Stimulated activated CD8-positive, alpha-beta memory T cell treated with anti-CD3 and anti-CD28 coated beads, Interleukin-2, amount 100 ng/mL, for 1 hour (primary cell): ENCODE measurements around the gene FRMD5.

ENCODE experiments used
- DNase-seq, 2 donors: peaks; one replicate each; pipeline ENCODE4 v3.0.0-alpha.2; 2020; ENCODE audit warnings: low read depth in 2 of 2

The FRMD5 gene

DNA sequence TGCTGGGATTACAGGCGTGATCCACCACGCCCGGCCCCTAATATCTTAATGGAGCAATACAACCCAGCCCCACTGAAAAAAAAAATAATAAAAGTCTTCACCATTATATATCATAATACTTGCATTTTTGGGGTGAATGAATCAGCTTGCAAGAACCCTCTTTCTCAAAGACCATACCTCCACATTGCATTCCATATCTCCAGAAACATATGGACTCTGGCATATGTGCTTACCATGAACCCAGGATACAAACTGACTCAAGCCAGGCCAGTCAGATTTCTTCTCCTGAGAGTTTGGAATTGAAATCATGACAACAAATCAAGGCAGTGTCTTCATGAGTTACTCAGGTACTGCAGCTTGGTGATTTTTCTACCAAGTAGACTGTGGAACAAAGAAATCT lies 101.2 kb downstream of the FRMD5 start:
- no peak for DNase-seq

DNA sequence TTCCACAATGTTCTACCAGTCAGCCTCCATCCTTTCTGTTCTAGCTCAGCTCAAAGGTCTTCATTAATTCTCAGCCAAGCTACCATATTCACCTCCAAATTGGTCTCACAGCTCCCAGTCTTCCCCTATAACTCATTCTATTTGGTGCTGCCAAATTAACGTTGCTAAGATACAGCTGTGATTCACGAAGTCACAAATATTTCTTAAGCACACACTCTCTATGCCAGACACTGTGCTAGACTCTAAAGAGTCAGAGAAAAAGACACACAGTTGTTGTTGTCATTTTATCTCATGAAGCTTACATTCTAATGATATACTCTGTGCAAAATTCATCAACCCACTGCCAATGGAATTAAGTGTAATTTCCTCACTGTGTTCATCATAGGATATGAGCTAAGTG lies 102.8 kb downstream of the FRMD5 start:
- DNase-seq, result no peak

DNA sequence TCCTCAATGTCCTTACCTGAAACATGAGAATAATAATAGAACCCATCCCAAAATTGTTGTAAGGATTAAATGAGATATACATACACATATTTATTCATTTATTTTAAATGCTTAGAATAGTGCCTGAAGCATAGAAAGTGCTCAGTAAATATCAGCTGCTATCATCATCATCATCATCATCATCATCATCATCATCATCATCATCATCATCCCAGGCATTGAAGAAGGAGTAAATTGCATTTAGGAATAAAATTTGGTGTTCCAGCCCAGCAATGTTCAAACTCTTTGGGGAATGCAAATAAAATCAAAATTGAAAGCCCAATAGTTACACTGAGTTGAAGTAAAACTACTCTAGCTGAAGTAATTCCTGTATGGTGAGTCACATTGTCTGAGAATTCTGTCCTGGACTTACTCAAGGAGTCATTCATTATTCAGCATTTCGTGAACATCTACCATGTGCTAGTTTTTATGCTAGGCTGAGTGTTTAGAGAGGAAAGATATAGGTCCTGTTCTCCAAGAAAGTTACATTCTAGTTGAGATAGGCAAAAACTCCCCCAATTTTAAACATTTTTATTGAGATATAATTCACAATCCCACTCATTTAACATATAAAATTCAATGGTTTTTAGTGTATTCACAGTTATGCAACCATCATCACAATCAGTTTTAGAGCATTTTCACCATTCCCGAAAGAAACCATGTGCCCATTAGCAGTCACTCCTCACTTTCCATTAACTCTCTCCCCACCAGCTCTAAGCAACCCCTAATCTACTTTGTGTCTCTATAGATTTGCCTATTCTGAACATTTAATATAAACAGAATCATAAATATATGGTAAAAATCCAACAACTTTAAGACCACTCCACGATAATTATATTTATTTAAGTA lies 107.2 kb downstream of the FRMD5 start:
- no peak for DNase-seq

DNA sequence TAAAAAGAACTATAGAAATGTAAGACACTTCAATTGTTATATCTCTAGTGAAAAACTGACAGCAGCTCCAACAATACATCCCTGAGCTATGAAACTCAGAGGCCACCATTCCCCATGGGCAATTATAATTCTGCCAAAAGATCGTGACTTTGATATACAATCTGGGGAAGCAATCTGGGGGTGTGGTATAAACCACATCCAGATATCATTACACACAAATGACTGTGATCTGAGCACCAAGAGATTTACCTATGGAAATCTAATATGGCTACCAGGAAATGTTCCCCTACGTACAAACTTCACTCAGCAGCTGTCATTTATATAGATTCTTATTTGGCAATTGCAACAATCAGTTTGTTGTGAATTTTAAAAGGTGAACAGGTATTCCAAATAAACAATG lies 110.3 kb downstream of the FRMD5 start:
- DNase-seq, result no peak

DNA sequence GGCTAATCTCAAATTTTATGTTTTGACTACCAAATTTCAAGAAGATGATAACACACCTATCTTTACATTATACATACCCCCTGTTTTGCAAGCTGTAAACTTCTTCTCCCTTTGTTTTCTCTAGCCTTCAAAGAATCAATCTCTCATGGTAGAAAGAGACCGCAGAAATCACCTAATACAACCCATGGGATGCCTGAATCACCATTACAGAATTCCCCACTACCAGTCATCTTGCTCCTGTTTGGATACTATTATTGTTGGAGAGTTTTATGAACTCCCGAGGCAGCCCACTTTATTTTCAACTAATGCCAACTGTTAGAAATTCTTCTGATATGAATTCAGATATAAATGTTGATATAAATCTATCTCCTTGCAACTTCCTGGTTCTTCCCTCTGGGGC lies 110.9 kb downstream of the FRMD5 start:
- no peak for DNase-seq

DNA sequence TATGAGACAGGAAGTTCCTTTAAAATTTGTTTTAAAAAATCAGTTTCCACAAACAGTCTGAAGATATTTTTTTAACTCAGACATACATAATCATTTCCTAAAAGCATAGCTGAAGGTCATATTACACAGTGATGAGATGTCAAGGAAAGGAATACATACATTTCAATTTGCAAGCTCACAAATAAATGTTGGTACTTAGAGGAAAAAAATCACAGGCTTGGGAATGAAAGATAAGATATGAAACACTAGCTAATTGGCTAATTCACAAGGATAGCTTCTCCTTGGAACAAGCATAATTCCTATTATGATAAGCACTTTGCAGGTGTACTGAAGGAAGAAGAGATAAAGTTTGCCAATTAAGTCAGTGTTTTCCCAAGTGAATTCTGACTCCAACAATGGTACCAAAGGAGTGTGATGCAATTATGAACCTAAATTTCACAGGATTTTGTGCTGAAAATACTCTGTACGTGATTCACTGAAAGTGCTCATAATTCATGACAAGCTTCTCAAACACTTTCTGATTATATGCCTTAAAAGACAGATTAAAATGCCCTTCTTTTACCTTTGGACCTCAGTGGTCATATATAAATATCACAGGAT lies 112.4 kb downstream of the FRMD5 start:
- no peak for DNase-seq

DNA sequence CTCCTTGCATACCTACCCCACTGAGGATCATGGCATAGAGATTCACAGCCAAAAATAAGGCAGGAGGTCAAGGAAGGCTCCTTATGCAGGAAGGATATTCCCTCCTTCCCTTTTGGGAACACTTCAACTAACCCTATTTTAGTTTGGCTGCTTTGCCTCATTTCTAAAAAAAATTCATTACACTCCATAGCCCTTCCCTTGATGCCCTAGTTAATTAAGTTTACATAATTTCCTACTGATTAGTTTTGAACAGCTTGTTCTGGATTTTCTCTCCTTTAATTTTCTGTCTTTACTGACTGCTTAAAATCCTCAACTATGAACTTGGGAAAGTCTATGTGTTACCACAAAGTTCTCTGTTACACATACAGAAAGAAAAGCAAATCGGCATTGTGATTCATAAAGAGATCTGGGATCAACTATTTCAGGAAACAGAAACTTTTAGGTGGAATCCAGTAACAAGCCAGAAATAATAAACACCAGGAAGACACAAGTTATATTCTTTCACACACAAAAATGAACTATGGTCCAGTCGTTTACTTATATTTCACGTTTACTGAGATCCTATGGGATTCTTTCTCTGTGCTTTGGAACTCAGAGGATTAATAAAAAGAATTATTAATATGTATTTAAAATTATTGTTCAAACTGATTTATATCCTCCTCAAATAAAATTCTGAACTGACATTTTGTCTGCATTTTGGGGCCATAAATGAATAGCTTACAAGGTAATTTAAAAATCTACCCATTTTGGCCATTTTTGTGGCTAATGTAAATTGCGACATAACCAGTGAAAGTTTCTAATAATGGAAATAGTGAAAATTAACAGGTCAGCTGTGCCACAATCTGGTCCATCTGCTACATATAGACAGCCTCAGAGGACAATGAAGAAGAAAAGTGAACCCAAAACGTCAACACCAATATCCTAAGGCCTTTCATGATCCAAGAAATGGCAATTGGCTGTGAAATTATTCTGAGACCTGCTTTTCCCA lies 113.8 kb downstream of the FRMD5 start:
- no peak for DNase-seq

DNA sequence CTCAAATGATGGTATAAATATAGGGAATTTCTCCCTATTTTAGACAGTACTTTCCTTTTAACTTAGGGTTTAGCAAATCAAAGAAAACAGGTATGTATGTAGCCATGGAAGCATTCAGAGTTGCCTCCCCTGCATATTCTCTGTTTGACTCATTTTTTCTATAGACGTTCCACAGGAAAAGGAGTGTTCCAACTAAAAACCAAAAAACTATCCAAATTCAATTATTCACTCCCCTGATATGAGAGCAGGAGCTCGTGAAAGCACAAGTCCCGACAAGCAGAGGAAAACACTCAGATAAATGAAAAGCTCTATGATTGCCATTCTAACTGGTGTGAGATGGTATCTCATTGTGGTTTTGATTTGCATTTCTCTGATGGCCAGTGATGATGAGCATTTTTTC lies 119.5 kb downstream of the FRMD5 start:
- no peak for DNase-seq

DNA sequence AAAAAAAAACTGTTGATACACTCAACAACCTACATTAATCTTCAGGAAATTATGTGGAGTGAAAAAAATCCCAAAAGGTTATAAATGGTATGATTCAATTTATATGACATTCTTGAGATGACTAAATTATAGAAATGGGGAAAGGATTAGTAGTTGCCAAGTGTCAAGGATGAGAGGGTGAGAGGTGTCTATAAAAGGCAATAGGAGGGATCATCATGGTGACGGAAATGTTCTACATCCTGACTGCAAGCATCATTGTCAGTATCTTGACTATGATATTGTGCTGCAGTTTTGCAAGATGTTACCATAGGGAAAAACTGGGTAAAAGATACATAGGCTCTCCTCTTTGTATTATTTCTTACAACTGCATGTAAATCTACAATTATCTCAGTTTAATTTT lies 125.6 kb downstream of the FRMD5 start:
- no peak for DNase-seq

DNA sequence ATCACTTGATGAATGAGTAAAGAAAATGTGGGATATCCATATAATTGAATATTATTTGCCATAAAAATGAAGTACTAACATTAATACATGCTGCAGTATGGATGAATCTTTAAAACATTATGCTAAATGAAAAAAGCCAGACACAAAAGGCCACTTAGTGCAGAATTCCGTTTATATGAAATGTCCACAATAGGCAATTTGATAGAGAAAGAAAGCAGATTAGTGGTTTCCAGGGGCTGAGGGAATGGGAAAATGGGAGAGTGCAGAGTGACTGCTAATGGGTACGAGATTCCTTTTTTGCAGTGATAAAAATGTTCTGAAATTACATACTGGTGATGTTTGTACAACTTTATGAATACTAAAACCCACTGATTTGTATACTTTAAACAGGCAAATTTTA lies 126.7 kb downstream of the FRMD5 start:
- DNase-seq, result no peak

DNA sequence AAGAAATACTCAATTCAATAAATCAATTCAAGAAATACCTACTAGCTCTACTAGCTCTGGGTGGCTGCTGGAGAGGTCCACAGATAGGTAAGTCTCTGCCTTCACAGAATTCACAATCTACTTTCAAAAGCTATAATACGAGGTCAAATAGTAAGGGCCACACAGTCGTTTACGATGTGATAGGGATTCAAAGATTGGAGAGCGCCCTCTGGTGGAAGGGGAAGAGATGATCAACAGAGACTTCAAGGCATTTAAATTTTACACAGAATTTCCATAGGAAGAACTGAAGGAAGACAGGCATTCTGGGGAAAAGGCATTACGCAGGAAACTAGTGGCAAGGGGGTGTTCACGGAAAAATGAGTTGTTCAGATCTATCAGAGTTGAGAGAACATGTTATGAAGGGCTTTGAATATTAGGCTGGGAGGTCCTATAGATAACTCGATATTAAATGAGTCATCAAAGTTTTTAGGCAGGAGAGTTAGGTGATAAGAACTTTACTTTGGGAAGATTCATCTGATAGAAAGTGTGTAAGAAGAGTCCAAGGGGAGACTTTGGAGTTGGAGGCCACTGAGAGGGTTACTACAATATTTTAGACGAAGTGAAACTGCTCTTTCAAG lies 128.8 kb downstream of the FRMD5 start:
- DNase-seq, result peak; percentile 9 to 14

DNA sequence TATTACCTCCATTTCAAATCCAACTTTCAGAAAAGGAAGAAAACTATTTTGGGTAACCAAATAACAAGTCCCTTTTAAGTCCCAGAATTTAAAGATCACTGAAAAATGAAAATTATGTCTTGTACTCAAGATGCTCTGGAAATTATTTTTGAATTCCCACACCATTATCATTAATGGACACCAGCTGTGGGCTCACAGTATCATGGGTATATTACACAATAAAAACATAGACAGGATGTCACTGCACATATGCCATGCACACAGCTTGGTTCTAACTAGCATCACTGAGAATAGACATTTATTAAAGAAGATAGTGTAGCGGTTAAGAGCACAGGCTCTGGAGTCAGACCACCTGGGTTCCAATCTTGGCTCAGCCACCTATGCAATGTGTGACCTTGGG lies 130.4 kb downstream of the FRMD5 start:
- DNase-seq, result no peak

DNA sequence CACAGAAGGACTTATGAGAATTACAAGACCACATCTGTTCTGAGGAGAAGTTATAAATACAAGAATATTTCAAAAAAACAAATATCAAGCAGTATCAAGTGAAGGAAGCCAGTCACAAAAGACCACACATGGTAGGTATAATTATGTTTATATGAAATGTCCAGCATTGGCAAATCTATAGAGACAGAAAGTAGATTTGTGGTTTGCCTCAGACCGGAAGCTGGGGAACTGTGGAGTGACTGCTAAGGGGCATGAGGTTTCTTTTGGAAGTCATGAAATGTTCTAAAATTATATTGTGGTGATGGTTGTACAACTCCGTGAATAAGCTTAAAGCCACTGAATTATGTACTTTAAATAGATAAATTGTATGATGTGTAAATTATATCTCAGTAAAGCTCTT lies 136.9 kb downstream of the FRMD5 start:
- DNase-seq, result no peak

DNA sequence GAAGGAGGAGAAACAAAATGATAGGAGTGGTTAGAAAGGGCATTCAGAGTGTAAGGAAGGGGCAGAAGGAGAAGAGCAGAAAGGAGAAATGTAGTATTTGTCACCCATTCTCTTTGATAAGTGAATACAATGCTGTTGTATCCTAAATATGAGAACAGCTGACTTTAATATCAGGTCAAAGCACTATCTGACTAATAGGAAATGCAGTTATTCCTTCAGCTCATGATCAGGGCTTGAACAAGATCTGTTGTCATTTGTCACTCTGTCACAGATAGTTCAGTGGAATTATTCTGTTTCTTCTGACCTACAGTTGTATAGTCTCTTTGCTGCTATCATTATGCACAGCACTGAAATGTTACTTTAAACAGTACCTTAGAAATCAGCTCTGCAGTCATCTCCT lies 149.4 kb downstream of the FRMD5 start:
- no peak for DNase-seq

DNA sequence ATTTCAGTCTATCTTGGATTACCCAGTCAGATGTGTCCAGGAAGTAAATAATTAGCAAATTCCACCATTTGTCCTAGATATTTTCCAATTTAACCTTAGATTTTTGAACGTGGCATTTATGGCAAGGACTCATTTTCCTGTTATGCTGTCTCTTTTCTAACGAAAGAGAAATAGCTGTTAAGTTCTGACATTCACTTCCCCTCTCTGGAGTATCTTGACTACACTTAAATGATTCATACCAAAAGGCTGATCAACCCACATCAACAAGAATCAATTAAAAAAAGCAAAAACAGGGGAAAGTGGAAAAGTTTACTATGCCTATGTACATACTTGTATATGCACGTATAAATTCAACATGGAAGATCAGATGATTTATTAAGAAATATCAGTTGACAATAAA lies 149.9 kb downstream of the FRMD5 start:
- DNase-seq, result no peak

DNA sequence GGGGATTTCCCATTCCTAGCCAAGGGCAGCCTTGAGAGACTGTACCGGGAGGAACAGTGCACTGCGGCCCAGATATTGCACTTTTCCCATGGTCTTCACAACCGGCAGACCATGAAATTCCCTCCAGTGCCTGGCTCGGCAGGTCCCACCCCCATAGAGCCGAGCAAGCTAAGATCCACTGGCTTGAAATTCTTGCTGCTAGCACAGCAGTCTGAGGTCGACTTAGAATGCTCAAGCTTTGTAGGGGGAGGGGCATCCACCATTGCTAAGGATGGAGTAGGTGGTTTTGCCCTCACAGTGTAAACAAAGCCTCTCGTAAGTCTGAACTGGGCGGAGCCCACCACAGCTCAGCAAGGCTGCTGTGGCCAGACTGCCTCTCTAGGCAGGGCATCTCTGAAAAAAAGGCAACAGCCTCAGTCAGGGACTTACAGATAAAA lies 156.3 kb downstream of the FRMD5 start:
- DNase-seq, result no peak

DNA sequence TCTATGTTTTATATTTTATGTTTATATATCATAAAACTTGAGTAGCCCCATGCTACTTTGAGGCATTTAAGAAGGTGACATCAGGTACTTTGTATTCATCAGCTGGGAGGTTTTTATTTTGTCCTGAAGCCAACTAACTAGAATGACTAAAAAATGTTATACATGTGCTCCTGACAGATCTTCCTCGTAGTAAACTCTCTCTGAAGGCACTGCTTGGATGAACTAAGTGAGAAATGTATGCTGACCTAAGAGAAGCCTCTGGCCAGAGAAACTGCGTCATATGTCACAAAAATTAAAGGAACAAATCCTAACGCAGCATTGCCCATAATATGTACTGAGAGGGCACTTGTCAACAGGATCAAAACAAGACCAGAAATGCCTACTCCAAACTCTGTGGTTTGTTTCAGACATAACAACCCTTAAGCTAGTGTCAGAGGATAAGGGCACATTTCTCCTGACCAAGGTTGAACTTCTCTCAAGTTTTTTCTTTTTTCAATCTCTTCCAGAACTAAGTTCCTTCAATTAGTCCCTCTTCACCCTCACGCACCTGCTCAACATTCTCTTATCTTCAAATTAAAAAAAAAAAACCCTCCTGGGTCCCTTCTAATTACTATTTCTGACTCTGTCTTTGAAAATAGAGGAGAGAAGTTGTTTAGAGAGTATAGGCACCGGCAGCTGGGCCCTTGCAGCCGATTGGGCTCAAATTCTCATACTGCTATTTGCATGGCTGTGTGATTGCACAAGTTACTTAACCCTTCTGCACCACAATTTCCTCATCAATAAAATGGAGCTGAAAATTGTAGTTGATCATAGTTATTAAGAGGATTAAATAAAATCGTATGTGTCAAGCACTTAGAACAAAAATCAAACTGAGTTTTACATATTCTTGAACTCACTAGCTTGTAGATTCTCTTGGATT lies 159.0 kb downstream of the FRMD5 start:
- DNase-seq, result no peak

DNA sequence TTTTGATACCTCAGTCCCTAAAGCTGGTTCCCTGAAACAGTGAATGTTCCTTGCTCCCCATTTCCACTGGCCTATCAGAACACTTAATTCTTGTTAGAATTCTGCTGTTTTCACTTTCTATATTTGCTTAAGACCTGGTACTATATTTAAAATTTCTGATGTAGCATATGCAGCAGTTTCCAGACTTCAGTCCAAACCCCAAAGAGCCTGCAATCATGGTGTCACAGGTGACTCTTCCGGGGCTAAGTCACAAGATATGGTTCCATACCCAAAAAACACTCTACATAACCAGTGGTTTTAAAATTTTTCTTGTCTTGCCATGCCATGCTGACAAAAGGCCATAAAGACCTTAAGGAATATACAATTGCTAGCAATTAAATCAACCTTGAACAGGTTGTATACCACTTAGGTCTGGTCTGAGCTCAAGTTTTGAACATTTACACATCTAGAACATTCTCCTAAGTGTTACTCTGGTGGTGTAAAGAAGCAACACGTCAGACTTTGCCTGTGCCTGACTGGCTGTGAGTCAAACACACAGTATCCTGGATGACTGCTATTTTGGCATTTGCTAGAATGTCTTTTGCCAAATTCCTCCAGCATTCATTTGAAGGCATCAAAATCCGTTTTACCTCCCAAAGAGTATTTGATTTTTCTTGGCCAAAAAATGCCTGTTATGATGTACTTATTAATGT lies 160.0 kb downstream of the FRMD5 start:
- no peak for DNase-seq

DNA sequence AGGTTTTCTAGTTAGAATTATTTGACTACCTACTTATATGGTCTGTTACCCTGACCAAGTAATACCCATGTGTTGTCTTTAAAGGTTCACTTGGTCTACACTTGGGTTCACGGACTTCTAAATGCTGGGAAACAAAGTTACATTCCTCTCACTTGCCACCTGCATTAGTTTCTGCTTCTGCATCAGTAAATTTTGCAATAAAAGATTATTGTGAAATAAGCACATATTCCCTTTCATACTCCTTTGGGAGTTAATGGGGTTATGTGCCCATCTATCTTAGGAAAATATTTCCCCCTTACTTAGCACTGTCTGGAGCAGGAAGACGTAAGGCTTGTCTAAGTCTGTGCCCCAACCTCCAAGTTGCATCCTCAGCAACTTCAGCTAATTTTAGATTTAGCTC lies 160.7 kb downstream of the FRMD5 start:
- no peak for DNase-seq

DNA sequence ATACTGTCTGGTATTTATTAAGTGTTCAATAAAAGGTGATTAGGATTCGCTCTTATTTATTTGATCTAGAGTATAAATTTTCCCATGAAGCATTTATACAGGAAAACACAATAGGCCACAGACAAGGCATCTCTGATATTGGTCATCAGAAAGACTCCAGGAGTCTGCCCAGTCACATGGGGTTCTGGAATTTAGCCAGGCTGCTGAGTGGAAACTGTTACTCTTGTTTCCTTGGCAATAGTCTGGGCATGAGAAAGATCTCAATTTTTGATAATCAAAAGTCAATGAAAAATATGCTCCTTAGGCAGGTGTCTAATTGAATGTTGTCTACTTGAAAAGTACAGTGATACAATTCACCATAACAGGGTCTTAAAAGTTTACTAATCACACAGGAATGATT lies 161.2 kb downstream of the FRMD5 start:
- no peak for DNase-seq
